HG03095 (cell line): Measurements from ENCODE around the gene EPB41L1.

ENCODE experiments used
- ATAC-seq: cut with Tn5 transposase; IDR thresholded peaks from one replicate; pipeline ENCODE4 v1.9.1; 2021; ENCODE audit warnings: moderate library complexity; ENCODE audit not compliant: unreplicated experiment

Gene EPB41L1

GRCh38 chr20:36184816-36185776, 30.6 kb downstream of the EPB41L1 start:
- ATAC-seq = no peak

DNA sequence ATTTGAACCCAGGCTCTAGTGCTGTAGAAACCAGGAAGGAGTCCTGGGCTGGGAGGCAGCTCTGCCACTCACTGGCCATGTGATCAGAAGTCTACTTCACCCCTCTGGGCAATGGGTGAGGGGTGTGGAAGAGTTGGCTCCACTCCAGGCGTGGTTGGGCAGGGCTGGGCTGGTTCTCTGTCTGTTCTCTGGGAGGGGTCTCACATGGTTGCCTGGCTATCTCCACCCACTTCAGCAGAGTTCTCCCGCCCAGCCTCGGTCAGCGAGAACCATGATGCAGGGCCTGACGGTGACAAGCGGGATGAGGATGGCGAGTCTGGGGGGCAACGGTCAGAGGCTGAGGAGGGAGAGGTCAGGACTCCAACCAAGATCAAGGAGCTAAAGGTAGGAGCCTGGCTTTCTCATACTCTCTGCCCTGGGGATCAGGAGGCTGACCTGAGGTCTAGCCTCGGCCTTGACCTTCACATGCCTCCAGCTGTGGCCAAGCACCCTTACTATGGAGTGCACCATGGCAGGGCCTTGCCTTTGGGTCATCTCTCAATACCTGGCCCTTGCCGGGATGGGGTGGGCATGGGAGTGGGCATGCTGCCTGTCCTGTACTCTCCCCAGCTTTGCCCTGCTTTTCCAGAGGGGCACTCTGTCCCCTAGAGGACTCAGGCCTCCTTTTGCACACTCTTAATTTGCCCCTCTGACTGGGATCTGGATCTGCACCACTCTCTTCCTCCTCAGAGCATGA, 39.6 kb downstream of the EPB41L1 start:
- ATAC-seq = no peak

GRCh38 chr20:36196676-36197075, 42.1 kb downstream of the EPB41L1 start:
- no peak for ATAC-seq

DNA sequence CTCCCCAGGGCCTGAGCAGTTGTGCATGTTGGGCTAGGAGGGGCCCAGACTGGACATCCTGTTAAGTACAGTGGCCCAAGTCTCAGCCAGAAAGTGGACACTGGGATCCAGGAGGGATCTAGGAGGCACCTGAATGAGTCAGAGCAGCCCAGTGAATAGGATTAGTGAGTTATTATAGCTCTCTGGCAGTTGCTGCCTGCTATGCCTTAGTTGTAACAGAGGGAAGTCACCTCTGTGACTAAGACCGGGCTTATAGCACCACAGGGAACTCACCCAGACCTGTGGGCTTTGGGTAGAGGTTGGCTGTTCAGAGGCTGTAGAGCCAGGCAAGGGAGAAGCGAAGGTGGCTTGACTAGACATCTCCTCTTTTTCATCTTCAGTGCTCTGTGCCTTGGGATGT, 42.7 kb downstream of the EPB41L1 start:
- ATAC-seq = no peak

- ATAC-seq = no peak
Measured at GRCh38 chr20:36199345-36200257, 45.1 kb downstream of the EPB41L1 start.

DNA sequence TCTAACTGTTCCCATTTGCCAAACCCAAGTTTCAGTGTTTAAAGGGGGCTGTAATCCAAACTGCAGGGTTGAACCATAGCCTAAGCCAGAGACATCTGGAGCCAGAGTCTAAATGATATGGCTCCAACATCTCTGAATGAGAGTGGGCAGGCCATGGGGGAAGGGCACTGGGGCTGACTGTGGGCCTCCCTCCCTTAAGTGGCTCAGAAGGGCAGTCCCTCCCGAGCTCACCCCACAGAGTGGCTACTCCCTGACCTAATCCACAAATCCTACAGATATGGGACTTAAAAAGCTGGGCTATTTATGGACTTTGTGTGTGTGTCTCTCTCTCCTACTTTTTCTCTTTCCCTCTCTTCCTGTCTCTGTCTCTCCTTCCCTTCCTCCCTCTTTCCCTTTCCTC, 45.9 kb downstream of the EPB41L1 start:
- no peak for ATAC-seq

DNA sequence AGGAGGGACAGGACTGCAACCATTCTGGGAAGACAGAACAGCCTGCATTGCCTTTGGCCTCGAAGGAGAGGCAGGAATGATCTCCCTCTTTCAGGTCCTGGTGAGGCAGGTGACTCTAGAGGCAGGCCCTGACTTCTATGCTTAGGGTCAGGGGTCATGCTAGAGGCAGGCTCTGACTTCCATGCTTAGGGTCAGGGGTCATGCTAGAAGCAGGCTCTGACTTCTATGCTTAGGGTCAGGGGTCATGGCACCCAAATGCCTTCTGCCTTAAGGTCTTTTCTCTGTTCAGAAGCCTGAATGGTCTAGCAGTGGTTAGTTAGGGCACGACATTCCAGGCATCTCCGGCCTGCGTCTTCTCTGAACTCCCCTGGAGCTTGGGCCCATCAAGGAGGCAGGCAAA, 46.7 kb downstream of the EPB41L1 start:
- no peak for ATAC-seq

DNA sequence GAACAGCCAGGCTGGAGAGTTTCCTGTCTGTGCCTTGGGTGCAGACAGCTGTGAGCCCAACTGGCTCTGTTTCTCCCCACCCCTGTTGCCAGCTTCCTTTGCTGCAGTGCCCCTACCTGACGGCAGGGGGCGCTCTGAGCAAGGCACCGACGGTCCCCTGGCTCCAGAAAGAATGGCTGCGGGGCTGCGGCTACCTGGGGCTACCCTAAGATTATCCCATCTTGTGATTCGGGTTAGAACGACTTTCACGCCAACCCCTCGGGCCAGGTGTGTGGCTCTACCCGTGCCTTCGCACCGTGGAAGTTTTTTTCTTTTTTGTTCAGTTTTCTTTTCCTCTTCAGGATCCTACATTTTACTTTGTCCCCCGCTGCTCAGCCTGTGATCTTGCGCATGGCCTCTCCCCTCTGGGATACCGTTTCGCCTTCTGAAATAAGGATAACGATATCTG, 48.4 kb downstream of the EPB41L1 start:
- no peak for ATAC-seq

DNA sequence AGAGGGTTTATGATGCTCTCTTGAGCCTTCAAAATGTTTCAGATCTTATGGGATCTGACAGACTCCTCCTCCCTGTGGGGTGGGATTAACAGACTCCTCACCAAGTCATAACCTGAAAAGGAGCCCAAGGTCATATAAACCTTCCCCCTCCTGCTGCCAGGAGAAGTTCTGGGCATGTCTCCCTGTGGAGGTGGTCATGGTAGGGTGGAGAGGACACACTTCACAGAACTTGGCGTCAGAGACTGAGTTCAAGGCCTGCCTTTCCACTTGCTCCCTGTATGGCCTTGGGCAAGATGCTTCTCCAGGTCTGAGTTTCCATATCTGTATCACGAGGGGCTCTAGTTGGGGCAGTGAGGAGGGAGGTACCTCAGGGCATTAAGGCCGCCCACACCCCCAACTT, 49.3 kb downstream of the EPB41L1 start:
- no peak for ATAC-seq

- ATAC-seq = no peak
Measured at GRCh38 chr20:36205026-36205425, 50.5 kb downstream of the EPB41L1 start.

DNA sequence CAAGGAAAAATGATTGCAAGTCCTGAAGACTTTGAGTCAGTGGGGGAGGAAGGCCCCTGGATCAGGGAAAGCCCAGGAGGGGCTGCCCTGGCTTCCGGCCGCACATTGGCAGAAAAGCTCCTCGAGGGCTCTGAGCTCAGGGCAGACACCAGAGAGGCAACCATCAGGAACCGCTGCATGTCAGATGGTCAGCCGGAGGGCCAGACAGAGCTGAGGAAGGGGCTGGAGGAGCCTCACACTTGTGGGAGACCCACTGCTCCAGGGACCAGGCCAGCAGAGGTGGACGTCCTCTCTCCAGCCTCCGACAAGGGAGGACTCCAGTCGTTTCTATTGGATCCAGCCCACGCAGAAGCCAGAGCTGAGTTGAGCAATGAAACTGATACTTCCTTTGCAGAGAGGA, 51.5 kb downstream of the EPB41L1 start:
- ATAC-seq = no peak

- ATAC-seq = no peak
Measured at GRCh38 chr20:36206641-36207040, 52.1 kb downstream of the EPB41L1 start.

DNA sequence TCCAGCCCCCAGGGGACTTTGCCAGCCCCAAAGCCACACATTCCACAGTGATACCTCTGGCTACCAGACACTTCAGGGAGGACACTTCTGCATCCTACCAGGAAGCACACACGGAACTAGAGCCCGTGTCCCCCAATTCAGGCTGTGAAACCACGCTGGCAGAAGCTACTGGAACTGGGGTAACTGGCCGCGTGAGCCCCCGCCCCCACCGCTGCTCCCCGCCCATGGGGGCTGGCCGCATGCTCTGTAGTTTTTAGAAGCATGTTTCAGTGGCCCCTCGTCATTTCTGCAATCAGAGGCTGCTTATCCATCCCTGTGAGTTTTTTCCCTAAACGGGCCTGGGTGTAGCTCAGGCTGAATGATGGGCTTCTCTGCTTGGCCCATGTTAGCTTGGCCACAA, 53.1 kb downstream of the EPB41L1 start:
- no peak for ATAC-seq

- no peak for ATAC-seq
Measured at GRCh38 chr20:36208257-36208656, 53.7 kb downstream of the EPB41L1 start.

GRCh38 chr20:36210436-36211021, 56.0 kb downstream of the EPB41L1 start:
- ATAC-seq = no peak

- no peak for ATAC-seq
Measured at GRCh38 chr20:36213362-36213761, 58.8 kb downstream of the EPB41L1 start.

DNA sequence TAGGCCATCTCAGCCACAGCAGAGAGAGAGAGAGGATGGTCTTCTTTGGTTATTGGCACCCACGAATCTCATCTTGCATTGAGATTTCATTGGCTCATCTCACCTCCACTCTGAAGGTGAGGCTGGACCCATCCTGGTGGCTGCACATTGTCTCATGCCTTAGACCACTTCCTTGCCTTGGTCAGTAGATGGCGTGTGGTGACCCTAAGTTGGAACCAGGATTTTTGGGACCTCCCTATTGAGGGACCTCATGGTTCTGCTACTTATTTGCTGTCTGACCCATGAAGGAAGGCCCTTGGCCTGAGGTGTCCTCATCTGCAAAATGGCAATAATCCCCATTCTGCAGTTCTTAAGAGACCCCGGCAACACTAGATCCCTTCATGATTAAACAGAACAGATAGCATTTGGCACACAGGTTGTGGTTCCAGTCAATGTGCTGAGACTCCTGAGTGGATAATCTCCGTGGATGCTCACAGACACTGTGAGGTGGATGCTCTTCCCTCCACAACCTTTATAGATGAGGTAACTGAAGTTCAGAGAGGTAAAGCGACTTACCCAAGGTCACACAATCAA, 60.2 kb downstream of the EPB41L1 start:
- no peak for ATAC-seq

GRCh38 chr20:36215778-36216177, 61.2 kb downstream of the EPB41L1 start:
- no peak for ATAC-seq

GRCh38 chr20:36216314-36217025, 61.9 kb downstream of the EPB41L1 start:
- ATAC-seq = no peak

- no peak for ATAC-seq
Measured at GRCh38 chr20:36217226-36217625, 62.7 kb downstream of the EPB41L1 start.
